ENCODE results near the gene NFYC.

The NFYC gene

GRCh38 chr1:40708750-40709099 lies 17.2 kb downstream of the NFYC start:
- 8 to 11% methylated on average over 2 to 3 of the region's 3 CpGs for WGBS, 2 experiments (ENCODE audit: insufficient coverage in 2 of 2)

GRCh38 chr1:40709100-40709801 lies 17.7 kb downstream of the NFYC start:
- peaks cover 4% of the 10 kb centered on the region for H3K36me3 ChIP-seq (ENCODE audit: control insufficient read depth, insufficient read depth, low read length)
- H3K4me3 ChIP-seq (ENCODE audit: extremely low read depth, insufficient read depth, low read length, poor library complexity, severe bottlenecking), result peak overlapping the region; percentile 54
- no peaks in the 10 kb centered on the region for H3K9me3 ChIP-seq (ENCODE audit: control insufficient read depth, low read length)
- 0% methylated on average over 7 to 9 of the region's 10 CpGs for WGBS, 2 experiments (ENCODE audit: insufficient coverage in 2 of 2)
- peaks cover 13% of the 10 kb centered on the region for H3K4me1 ChIP-seq (ENCODE audit: control insufficient read depth, insufficient read depth, low read length, poor library complexity, severe bottlenecking)
- H3K27ac ChIP-seq (ENCODE audit: low read depth, low read length, severe bottlenecking), result peak overlapping the region; percentile 89

More at GRCh38 chr1:40708750-40709099, 17.2 kb downstream of the NFYC start:
- Histone ChIP-seq H3K36me3 (ENCODE audit: control insufficient read depth, insufficient read depth, low read length) (peaks cover 4% of the 10 kb centered on the region), H3K27ac (ENCODE audit: low read depth, low read length, severe bottlenecking) (peak overlapping the region; percentile 89), H3K4me1 (ENCODE audit: control insufficient read depth, insufficient read depth, low read length, poor library complexity, severe bottlenecking) (peaks cover 14% of the 10 kb centered on the region), H3K9me3 (ENCODE audit: control insufficient read depth, low read length) (no peaks in the 10 kb centered on the region), H3K4me3 (ENCODE audit: extremely low read depth, insufficient read depth, low read length, poor library complexity, severe bottlenecking) (peak overlapping the region; percentile 54)

GRCh38 chr1:40709802-40710278 lies 18.3 kb downstream of the NFYC start:
- peak overlapping the region; percentile 89 for H3K27ac ChIP-seq (ENCODE audit: low read depth, low read length, severe bottlenecking)
- H3K36me3 ChIP-seq (ENCODE audit: control insufficient read depth, insufficient read depth, low read length), result peaks cover 4% of the 10 kb centered on the region
- H3K4me3 ChIP-seq (ENCODE audit: extremely low read depth, insufficient read depth, low read length, poor library complexity, severe bottlenecking), result peak overlapping the region; percentile 54
- peaks cover 13% of the 10 kb centered on the region for H3K4me1 ChIP-seq (ENCODE audit: control insufficient read depth, insufficient read depth, low read length, poor library complexity, severe bottlenecking)
- WGBS, 2 experiments (ENCODE audit: insufficient coverage in 2 of 2), result 0 to 13% methylated on average over 1 of the region's 3 CpGs
- no peaks in the 10 kb centered on the region for H3K9me3 ChIP-seq (ENCODE audit: control insufficient read depth, low read length)

GRCh38 chr1:40710581-40711315 lies 19.2 kb downstream of the NFYC start:
- Histone ChIP-seq H3K4me1 (ENCODE audit: control insufficient read depth, insufficient read depth, low read length, poor library complexity, severe bottlenecking) (peaks cover 13% of the 10 kb centered on the region), H3K9me3 (ENCODE audit: control insufficient read depth, low read length) (no peaks in the 10 kb centered on the region), H3K36me3 (ENCODE audit: control insufficient read depth, insufficient read depth, low read length) (peaks cover 4% of the 10 kb centered on the region), H3K4me3 (ENCODE audit: extremely low read depth, insufficient read depth, low read length, poor library complexity, severe bottlenecking) (peak overlapping the region; percentile 54), H3K27ac (ENCODE audit: low read depth, low read length, severe bottlenecking) (peak overlapping the region; percentile 89)
- WGBS, 2 experiments (ENCODE audit: insufficient coverage in 2 of 2), result 0 to 18% methylated on average over 1 to 3 of the region's 7 CpGs

- H3K27ac ChIP-seq (ENCODE audit: low read depth, low read length, severe bottlenecking), result no peak overlapping the region
Observed at GRCh38 chr1:40711465-40712404, 20.2 kb downstream of the NFYC start.

GRCh38 chr1:40712405-40712944 lies 21.0 kb downstream of the NFYC start:
- Histone ChIP-seq H3K36me3 (ENCODE audit: control insufficient read depth, insufficient read depth, low read length) (peaks cover 4% of the 10 kb centered on the region), H3K9me3 (ENCODE audit: control insufficient read depth, low read length) (no peaks in the 10 kb centered on the region), H3K4me1 (ENCODE audit: control insufficient read depth, insufficient read depth, low read length, poor library complexity, severe bottlenecking) (peaks cover 13% of the 10 kb centered on the region), H3K4me3 (ENCODE audit: extremely low read depth, insufficient read depth, low read length, poor library complexity, severe bottlenecking) (no peak overlapping the region), H3K27ac (ENCODE audit: low read depth, low read length, severe bottlenecking) (no peak overlapping the region)
- WGBS, 2 experiments (ENCODE audit: insufficient coverage in 2 of 2), result 92% methylated on average over 2 of the region's 5 CpGs; no CpG with 5 or more reads in 1 of the 2 experiments

More at GRCh38 chr1:40711465-40712404, 20.2 kb downstream of the NFYC start:
- no peaks in the 10 kb centered on the region for H3K9me3 ChIP-seq (ENCODE audit: control insufficient read depth, low read length)
- H3K4me1 ChIP-seq (ENCODE audit: control insufficient read depth, insufficient read depth, low read length, poor library complexity, severe bottlenecking), result peaks cover 13% of the 10 kb centered on the region
- WGBS, 2 experiments (ENCODE audit: insufficient coverage in 2 of 2), result 44 to 100% methylated on average over 1 of the region's 3 CpGs
- H3K36me3 ChIP-seq (ENCODE audit: control insufficient read depth, insufficient read depth, low read length), result peaks cover 4% of the 10 kb centered on the region
- peak overlapping the region; percentile 54 for H3K4me3 ChIP-seq (ENCODE audit: extremely low read depth, insufficient read depth, low read length, poor library complexity, severe bottlenecking)

GRCh38 chr1:40712997-40713396 lies 21.5 kb downstream of the NFYC start:
- H3K4me3 ChIP-seq (ENCODE audit: extremely low read depth, insufficient read depth, low read length, poor library complexity, severe bottlenecking), result no peak overlapping the region

GRCh38 chr1:40715491-40716059 lies 24.1 kb downstream of the NFYC start:
- WGBS, 2 experiments (ENCODE audit: insufficient coverage in 2 of 2), result 100% methylated on average over 1 of the region's 4 CpGs; no CpG with 5 or more reads in 1 of the 2 experiments
- H3K9me3 ChIP-seq (ENCODE audit: control insufficient read depth, low read length), result no peaks in the 10 kb centered on the region
- no peak overlapping the region for H3K27ac ChIP-seq (ENCODE audit: low read depth, low read length, severe bottlenecking)
- peaks cover 13% of the 10 kb centered on the region for H3K4me1 ChIP-seq (ENCODE audit: control insufficient read depth, insufficient read depth, low read length, poor library complexity, severe bottlenecking)
- peaks cover 4% of the 10 kb centered on the region for H3K36me3 ChIP-seq (ENCODE audit: control insufficient read depth, insufficient read depth, low read length)
- H3K4me3 ChIP-seq (ENCODE audit: extremely low read depth, insufficient read depth, low read length, poor library complexity, severe bottlenecking), result no peak overlapping the region

More at GRCh38 chr1:40712997-40713396, 21.5 kb downstream of the NFYC start:
- Histone ChIP-seq H3K9me3 (ENCODE audit: control insufficient read depth, low read length) (no peaks in the 10 kb centered on the region), H3K36me3 (ENCODE audit: control insufficient read depth, insufficient read depth, low read length) (peaks cover 4% of the 10 kb centered on the region), H3K27ac (ENCODE audit: low read depth, low read length, severe bottlenecking) (no peak overlapping the region), H3K4me1 (ENCODE audit: control insufficient read depth, insufficient read depth, low read length, poor library complexity, severe bottlenecking) (peaks cover 13% of the 10 kb centered on the region)

GRCh38 chr1:40717065-40717464 lies 25.6 kb downstream of the NFYC start:
- no peaks in the 10 kb centered on the region for H3K9me3 ChIP-seq (ENCODE audit: control insufficient read depth, low read length)
- no peak overlapping the region for H3K27ac ChIP-seq (ENCODE audit: low read depth, low read length, severe bottlenecking)
- H3K4me1 ChIP-seq (ENCODE audit: control insufficient read depth, insufficient read depth, low read length, poor library complexity, severe bottlenecking), result peaks cover 3% of the 10 kb centered on the region
- H3K36me3 ChIP-seq (ENCODE audit: control insufficient read depth, insufficient read depth, low read length), result peaks cover 11% of the 10 kb centered on the region
- WGBS, 2 experiments (ENCODE audit: insufficient coverage in 2 of 2), result no CpG with 5 or more reads among the region's 1 CpG
- H3K4me3 ChIP-seq (ENCODE audit: extremely low read depth, insufficient read depth, low read length, poor library complexity, severe bottlenecking), result no peak overlapping the region

- Histone ChIP-seq H3K4me1 (ENCODE audit: control insufficient read depth, insufficient read depth, low read length, poor library complexity, severe bottlenecking) (peaks cover 3% of the 10 kb centered on the region), H3K36me3 (ENCODE audit: control insufficient read depth, insufficient read depth, low read length) (peaks cover 15% of the 10 kb centered on the region), H3K27ac (ENCODE audit: low read depth, low read length, severe bottlenecking) (no peak overlapping the region), H3K4me3 (ENCODE audit: extremely low read depth, insufficient read depth, low read length, poor library complexity, severe bottlenecking) (no peak overlapping the region), H3K9me3 (ENCODE audit: control insufficient read depth, low read length) (no peaks in the 10 kb centered on the region)
- no CpG with 5 or more reads among the region's 1 CpG for WGBS, 2 experiments (ENCODE audit: insufficient coverage in 2 of 2)
Observed at GRCh38 chr1:40717955-40718354, 26.5 kb downstream of the NFYC start.

Data from mesodermal cell (in vitro differentiated cells).